ENCODE measurements around the gene VSTM4. TPM values are rescaled to one million over a fixed set of nuclear protein-coding genes. Genes with fewer than 3 reads are reported as not detected.

Gene VSTM4
- total RNA-seq, 2 experiments from 2014 or later = not detected

- Histone ChIP-seq H3K9me2 (ENCODE audit: insufficient read depth, low read length) (no peaks in the 10 kb centered on the region), H3K36me3 (ENCODE audit: insufficient read depth, low read length) (no peaks in the 10 kb centered on the region), H3K4me1 (ENCODE audit: insufficient read depth, low read length, poor library complexity, severe bottlenecking) (peaks cover 20% of the 10 kb centered on the region), H3K79me2 (ENCODE audit: insufficient read depth, low read depth, low read length) (no peaks in the 10 kb centered on the region), H2AFZ (ENCODE audit: low read length) (no peak overlapping the region), H3K4me2 (ENCODE audit: low read length) (no peak overlapping the region), H3K9me3 (ENCODE audit: low read length) (no peaks in the 10 kb centered on the region), H3K4me3 (ENCODE audit: low read depth, low read length, poor library complexity, severe bottlenecking) (no peak overlapping the region), H4K20me1 (ENCODE audit: insufficient read depth, low read length) (no peaks in the 10 kb centered on the region), H3K27ac (ENCODE audit: low read depth, low read length, poor library complexity, severe bottlenecking) (no peak overlapping the region)
- ChIA-PET POLR2A (no interaction called here), CTCF (ENCODE audit: unreplicated experiment) (no interaction called here)
- intact Hi-C loops (cut with micrococcal nuclease; ENCODE audit: unreplicated experiment) = no loop called here
- BruUV-seq (replicated peaks) = no TSS peak
- no peak for DNase-seq (ENCODE audit: low spot score)
- no peak for TF ChIP-seq EZH2phosphoT487 (IDR thresholded peaks at IDR 0.05; ENCODE audit: borderline replicate concordance, low read depth, low read length)
- no peak for TF ChIP-seq CTCF (conservative IDR thresholded peaks at IDR 0.05; ENCODE audit: low read length)
Measured at GRCh38 chr10:49116509-49117375, 1.4 kb upstream of the VSTM4 start.

GRCh38 chr10:49115796-49116508 is 630 bp upstream of the VSTM4 start:
- Histone ChIP-seq H3K4me2 (ENCODE audit: low read length) (no peak overlapping the region), H3K36me3 (ENCODE audit: insufficient read depth, low read length) (no peaks in the 10 kb centered on the region), H3K4me3 (ENCODE audit: low read depth, low read length, poor library complexity, severe bottlenecking) (no peak overlapping the region), H3K4me1 (ENCODE audit: insufficient read depth, low read length, poor library complexity, severe bottlenecking) (peaks cover 12% of the 10 kb centered on the region), H3K27ac (ENCODE audit: low read depth, low read length, poor library complexity, severe bottlenecking) (no peak overlapping the region), H3K9me2 (ENCODE audit: insufficient read depth, low read length) (no peaks in the 10 kb centered on the region), H3K79me2 (ENCODE audit: insufficient read depth, low read depth, low read length) (no peaks in the 10 kb centered on the region), H3K9me3 (ENCODE audit: low read length) (no peaks in the 10 kb centered on the region), H2AFZ (ENCODE audit: low read length) (no peak overlapping the region), H4K20me1 (ENCODE audit: insufficient read depth, low read length) (no peaks in the 10 kb centered on the region)
- POLR2A ChIA-PET = no interaction called here
- BruUV-seq (replicated peaks) = no TSS peak
- CTCF ChIA-PET (ENCODE audit: unreplicated experiment) = no interaction called here
- DNase-seq (ENCODE audit: low spot score) = no peak
- intact Hi-C loops (cut with micrococcal nuclease; ENCODE audit: unreplicated experiment) = no loop called here
- no peak for TF ChIP-seq EZH2phosphoT487 (IDR thresholded peaks at IDR 0.05; ENCODE audit: borderline replicate concordance, low read depth, low read length)
- TF ChIP-seq CTCF (conservative IDR thresholded peaks at IDR 0.05; ENCODE audit: low read length) = no peak

GRCh38 chr10:49114718-49115014 is 656 bp downstream of the VSTM4 start:
- Histone ChIP-seq H3K9me3 (ENCODE audit: low read length) (no peaks in the 10 kb centered on the region), H4K20me1 (ENCODE audit: insufficient read depth, low read length) (no peaks in the 10 kb centered on the region), H3K27ac (ENCODE audit: low read depth, low read length, poor library complexity, severe bottlenecking) (no peak overlapping the region), H3K4me3 (ENCODE audit: low read depth, low read length, poor library complexity, severe bottlenecking) (no peak overlapping the region), H3K79me2 (ENCODE audit: insufficient read depth, low read depth, low read length) (no peaks in the 10 kb centered on the region), H3K36me3 (ENCODE audit: insufficient read depth, low read length) (no peaks in the 10 kb centered on the region), H3K4me1 (ENCODE audit: insufficient read depth, low read length, poor library complexity, severe bottlenecking) (peaks cover 4% of the 10 kb centered on the region), H3K4me2 (ENCODE audit: low read length) (no peak overlapping the region), H3K9me2 (ENCODE audit: insufficient read depth, low read length) (no peaks in the 10 kb centered on the region), H2AFZ (ENCODE audit: low read length) (no peak overlapping the region)
- ChIA-PET CTCF (ENCODE audit: unreplicated experiment) (no interaction called here), POLR2A (interaction anchor here (1.6 kb wide), 1 partner anchor 14 kb away, joined by 5 read pairs; no protein-coding TSS in a partner anchor)
- intact Hi-C loops (cut with micrococcal nuclease; ENCODE audit: unreplicated experiment) = no loop called here
- no TSS peak for BruUV-seq (replicated peaks)
- TF ChIP-seq EZH2phosphoT487 (IDR thresholded peaks at IDR 0.05; ENCODE audit: borderline replicate concordance, low read depth, low read length) (no peak), CTCF (conservative IDR thresholded peaks at IDR 0.05; ENCODE audit: low read length) (no peak)
- no peak for DNase-seq (ENCODE audit: low spot score)
